Endothelial cell of umbilical vein (primary cell): ENCODE data around the gene CCS. TPM values are rescaled to one million over a fixed set of nuclear protein-coding genes. Genes with fewer than 3 reads are reported as not detected.

Experiments
- BruUV-seq: library from RNA; stranded (reverse); fragments of 400-500 nt; replicated peaks from 2 replicates; lab custom pipeline; 2021; lab: Mats Ljungman, UMichigan
- CTCF ChIA-PET: fragments of 300-600, 350-600 bp; sonication (Branson Sonifier 250); formaldehyde crosslinking; loops from one replicate; lab custom pipeline; 2021; ENCODE audit warnings: antibody characterized with exemption, inconsistent platforms; lab: Charles Lee
- POLR2A ChIA-PET: fragments of 300-600, 350-600 bp; sonication (Branson Sonifier 250); formaldehyde crosslinking; loops from one replicate; lab custom pipeline; 2021; ENCODE audit warnings: antibody characterized with exemption, inconsistent platforms; lab: Charles Lee
- DNase-seq: peaks from one replicate; pipeline ENCODE4 v3.0.0-alpha.2; 2011; ENCODE audit warnings: low read depth, low spot score
- FAIRE-seq: peaks from 2 replicates; lab custom pipeline; 2011; peaks lifted over from hg19 to GRCh38; lab: Jason Lieb, UNC
- H2AFZ ChIP-seq: 2 replicates; pipeline ENCODE4 v1.6.0; 2012; ENCODE audit warnings: low read depth, low read length, control low read depth, inconsistent platforms
- H3K27ac ChIP-seq: 2 replicates; pipeline ENCODE4 v1.5.1; 2011; ENCODE audit warnings: low read depth, mild to moderate bottlenecking, control low read depth, low read length, moderate library complexity; ENCODE audit not compliant: insufficient read depth
- H3K27me3 ChIP-seq, 2 experiments: 2 replicates each; pipeline versions ENCODE4 v1.6.0 to v1.6.1; 2011; ENCODE audit warnings: low read length in 2 of 2, mixed read lengths in 1 of 2; ENCODE audit not compliant: control insufficient read depth in 2 of 2, insufficient read depth in 2 of 2
- H3K36me3 ChIP-seq, 2 experiments: 2 replicates in 1 of 2; 3 replicates in 1 of 2; pipeline ENCODE4 v1.5.1; 2011; ENCODE audit warnings: low read length in 2 of 2, mild to moderate bottlenecking in 1 of 2, moderate library complexity in 1 of 2; ENCODE audit not compliant: control insufficient read depth in 2 of 2, insufficient read depth in 2 of 2; ENCODE audit errors: extremely low read depth in 1 of 2
- H3K4me1 ChIP-seq: 3 replicates; pipeline ENCODE4 v1.5.1; 2011; ENCODE audit warnings: mild to moderate bottlenecking, low read length; ENCODE audit not compliant: control insufficient read depth, insufficient read depth; ENCODE audit errors: extremely low read depth
- H3K4me2 ChIP-seq: 2 replicates; pipeline ENCODE4 v1.6.1; 2011; ENCODE audit warnings: low read length, control low read depth, mixed read lengths; ENCODE audit not compliant: insufficient read depth
- H3K4me3 ChIP-seq, 3 experiments: fragments of 200-600 bp in 1 of 3; sonication (generic), shearing (Covaris generic) in 1 of 3; replicated peaks in 1 of 3; 2 replicates each; pipeline ENCODE4 v1.5.1; 2011 to 2016; ENCODE audit warnings: control low read depth in 3 of 3, low read length in 3 of 3, mild to moderate bottlenecking in 2 of 3, inconsistent platforms in 1 of 3, low read depth in 1 of 3, moderate library complexity in 1 of 3; ENCODE audit not compliant: insufficient read depth in 1 of 3
- H3K79me2 ChIP-seq: 2 replicates; pipeline ENCODE4 v1.6.0; 2012; ENCODE audit warnings: low read length, inconsistent platforms; ENCODE audit not compliant: control insufficient read depth, insufficient read depth
- H3K9ac ChIP-seq: replicated peaks from 2 replicates; pipeline ENCODE3; 2011; ENCODE audit warnings: low read length, control low read depth; ENCODE audit not compliant: insufficient read depth; ENCODE audit errors: extremely low read depth
- H3K9me1 ChIP-seq: replicated peaks from 3 replicates; pipeline ENCODE4 v1.6.0; 2011; ENCODE audit warnings: mild to moderate bottlenecking, low read length; ENCODE audit not compliant: control insufficient read depth, insufficient read depth; ENCODE audit errors: extremely low read depth
- H3K9me3 ChIP-seq: replicated peaks from 2 replicates; pipeline ENCODE4 v1.5.1; 2012; ENCODE audit warnings: low read length, inconsistent platforms; ENCODE audit not compliant: control insufficient read depth, insufficient read depth
- H4K20me1 ChIP-seq: replicated peaks from 2 replicates; pipeline ENCODE3; 2011; ENCODE audit warnings: mild to moderate bottlenecking, low read length; ENCODE audit not compliant: control insufficient read depth, insufficient read depth; ENCODE audit errors: extremely low read depth
- CTCF ChIP-seq, 2 donors: IDR thresholded peaks; 1 replicate in 1 of 2; 2 replicates in 1 of 2; pipeline ENCODE4 v1.5.1; 2011; ENCODE audit warnings: low read length in 2 of 2, mild to moderate bottlenecking in 2 of 2, moderate library complexity in 2 of 2, control low read depth in 1 of 2, inconsistent platforms in 1 of 2, low read depth in 1 of 2; ENCODE audit not compliant: insufficient read depth in 1 of 2; ENCODE audit errors: extremely low read depth in 1 of 2
- EZH2 ChIP-seq: IDR thresholded peaks from 2 replicates; pipeline ENCODE4 v1.6.1; 2012; ENCODE audit warnings: borderline replicate concordance, low read depth, mild to moderate bottlenecking, moderate library complexity, low read length, inconsistent platforms; ENCODE audit not compliant: severe bottlenecking
- FOS ChIP-seq: IDR thresholded peaks from 2 replicates; pipeline ENCODE4 v1.6.1; 2011; ENCODE audit warnings: mild to moderate bottlenecking, low read length, moderate library complexity, borderline replicate concordance; ENCODE audit not compliant: insufficient read depth
- GATA2 ChIP-seq: IDR thresholded peaks from 2 replicates; pipeline ENCODE4 v1.7.0; 2011; ENCODE audit warnings: low read depth, mild to moderate bottlenecking, moderate library complexity, mixed read lengths, low read length; ENCODE audit not compliant: insufficient read length, insufficient read depth
- JUN ChIP-seq: IDR thresholded peaks from 2 replicates; pipeline ENCODE4 v1.6.1; 2011; ENCODE audit warnings: borderline replicate concordance, low read depth; ENCODE audit not compliant: insufficient read length, insufficient read depth
- MAX ChIP-seq: IDR thresholded peaks from 2 replicates; pipeline ENCODE4 v1.6.1; 2011; ENCODE audit not compliant: insufficient read depth, insufficient read length
- MYC ChIP-seq: IDR thresholded peaks from one replicate; pipeline ENCODE4 v1.6.1; 2011; ENCODE audit warnings: mild to moderate bottlenecking, low read depth, low read length
- POLR2A ChIP-seq: IDR thresholded peaks from 2 replicates; pipeline ENCODE4 v1.6.1; 2012; ENCODE audit warnings: low read depth, mild to moderate bottlenecking, control low read depth, low read length
- POLR2AphosphoS5 ChIP-seq: IDR thresholded peaks from 2 replicates; pipeline ENCODE4 v1.6.1; 2012; ENCODE audit warnings: low read depth, mild to moderate bottlenecking, control low read depth, low read length, moderate library complexity; ENCODE audit not compliant: insufficient read depth
- dilution Hi-C: fragments of 300-500 bp; cut with MboI; formaldehyde crosslinking; loops from one replicate; pipeline ENCODE4 v1.15.0; 2019; ENCODE audit warnings: low sequenced_read_pairs; ENCODE audit not compliant: extremely low pct_ligation_motif_present
- intact Hi-C: fragments of 100-400 bp; cut with micrococcal nuclease; formaldehyde crosslinking; loops from one replicate; pipeline ENCODE4 v1.10.0; 2022
- polyA plus RNA-seq, 4 experiments: library from polyadenylated mRNA; depleted of rRNA in 3 of 4; stranded (reverse) in 3 of 4; unstranded in 1 of 4; fragments of >200 nt; gene quantifications; 2 replicates each; pipeline versions ENCODE4 v1.2.1 to v1.2.3, GENCODE V29; 2011 to 2012; ENCODE audit warnings: missing spikeins in 1 of 4
- total RNA-seq: library from RNA; stranded (reverse); gene quantifications from 2 replicates; pipeline ENCODE4 v1.2.3, GENCODE V29; 2021

The CCS gene
- total and polyA plus RNA-seq, 2 donors (not counting 3 experiments of a cell fraction or from before 2014, with no cell fraction given) = 38.7 to 39.0 TPM

GRCh38 chr11:66600631-66601233, 7.7 kb downstream of the CCS start:
- Histone ChIP-seq H4K20me1 (no peaks in the 10 kb centered on the region), H3K4me3 (no peak overlapping the region), H3K27me3 (no peaks in the 10 kb centered on the region), H3K9ac (no peak overlapping the region), H2AFZ (no peak overlapping the region), H3K4me1 (no peaks in the 10 kb centered on the region), H3K79me2 (no peaks in the 10 kb centered on the region), H3K9me1 (no peaks in the 10 kb centered on the region), H3K4me2 (no peak overlapping the region), H3K9me3 (no peaks in the 10 kb centered on the region), H3K27ac (no peak overlapping the region), H3K36me3 (peaks cover 2 to 17% of the 10 kb centered on the region in 2 experiments)
- ChIA-PET CTCF (interaction anchor here (2.5 kb wide), 1 partner anchor 23 kb away, joined by 5 read pairs; no protein-coding TSS in a partner anchor), POLR2A (no interaction called here)
- no peak for FAIRE-seq
- DNase-seq = no peak
- BruUV-seq = no TSS peak
- TF ChIP-seq CTCF (IDR thresholded peaks at IDR 0.05; ENCODE audit: extremely low read depth in 1 of 2, insufficient read depth in 1 of 2, low read depth in 1 of 2, low read length in 2 of 2) = no peak
- no peak for TF ChIP-seq POLR2AphosphoS5
- no peak for TF ChIP-seq MYC
- intact Hi-C loops = no loop called here
- dilution Hi-C loops = no loop called here

- Histone ChIP-seq H3K79me2 (no peaks in the 10 kb centered on the region), H3K4me3 (no peak overlapping the region), H2AFZ (no peak overlapping the region), H3K27ac (no peak overlapping the region), H3K9me3 (no peaks in the 10 kb centered on the region), H3K4me2 (no peak overlapping the region), H4K20me1 (no peaks in the 10 kb centered on the region), H3K36me3 (peaks cover 2 to 17% of the 10 kb centered on the region in 2 experiments), H3K9me1 (no peaks in the 10 kb centered on the region), H3K4me1 (no peaks in the 10 kb centered on the region), H3K27me3 (no peaks in the 10 kb centered on the region), H3K9ac (no peak overlapping the region)
- no peak for DNase-seq
- intact Hi-C loops = no loop called here
- POLR2A ChIA-PET = interaction anchor here (1.3 kb wide), 1 partner anchor 14 kb away, joined by 3 read pairs; the partner anchor contains the start of gene RBM14
- dilution Hi-C loops = no loop called here
- TF ChIP-seq POLR2AphosphoS5 (no peak), GATA2 (no peak), FOS (no peak), EZH2 (no peak), CTCF (IDR thresholded peaks at IDR 0.05; ENCODE audit: extremely low read depth in 1 of 2, insufficient read depth in 1 of 2, low read depth in 1 of 2, low read length in 2 of 2) (no peak), JUN (no peak), MYC (no peak), POLR2A (no peak), MAX (no peak)
- CTCF ChIA-PET = interaction anchor here (2.5 kb wide), 1 partner anchor 25 kb away, joined by 5 read pairs; no protein-coding TSS in a partner anchor
- no TSS peak for BruUV-seq
- no peak for FAIRE-seq
These were observed 10.1 kb downstream of the CCS start for GRCh38 chr11:66603072-66603471.
